Islet of Langerhans (tissue), 1 donor: ENCODE results near the gene RBM47.
"Not testable (repeated sequence)": the region's sequence is repeated elsewhere in the genome, so short reads cannot be mapped to it uniquely, and the experiment has no call there.

Experiments
- FAIRE-seq: peaks from one replicate; lab custom pipeline; 2011; peaks lifted over from hg19 to GRCh38; lab: Jason Lieb, UNC

The RBM47 gene

GRCh38 chr4:40562208-40562607 is 67.5 kb downstream of the RBM47 start:
- no peak for FAIRE-seq

GRCh38 chr4:40561543-40562177 is 68.0 kb downstream of the RBM47 start:
- FAIRE-seq = not testable (repeated sequence)

- FAIRE-seq = no peak
These were observed 69.8 kb downstream of the RBM47 start for GRCh38 chr4:40559585-40560465.

DNA sequence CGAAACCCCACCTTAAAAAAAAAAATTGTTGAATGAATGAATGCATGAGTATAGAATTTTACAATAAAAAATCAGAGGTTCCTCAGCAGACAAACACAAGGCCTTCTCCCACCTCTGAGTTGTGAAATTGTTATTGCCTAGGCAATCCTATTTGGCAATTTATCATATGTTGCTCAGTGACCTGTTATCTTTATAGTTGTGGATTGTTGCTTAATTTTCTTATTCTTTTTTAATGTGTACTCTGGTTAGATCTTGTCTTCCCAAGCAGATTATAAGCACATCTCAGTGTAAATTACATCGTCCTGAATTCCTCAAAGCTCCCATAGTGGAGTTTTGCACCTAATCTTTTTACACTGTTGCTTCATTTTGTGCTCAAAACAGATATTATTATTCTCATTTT is 71.9 kb downstream of the RBM47 start:
- FAIRE-seq = no peak

- no peak for FAIRE-seq
These were observed 74.3 kb downstream of the RBM47 start for GRCh38 chr4:40555176-40555900.

DNA sequence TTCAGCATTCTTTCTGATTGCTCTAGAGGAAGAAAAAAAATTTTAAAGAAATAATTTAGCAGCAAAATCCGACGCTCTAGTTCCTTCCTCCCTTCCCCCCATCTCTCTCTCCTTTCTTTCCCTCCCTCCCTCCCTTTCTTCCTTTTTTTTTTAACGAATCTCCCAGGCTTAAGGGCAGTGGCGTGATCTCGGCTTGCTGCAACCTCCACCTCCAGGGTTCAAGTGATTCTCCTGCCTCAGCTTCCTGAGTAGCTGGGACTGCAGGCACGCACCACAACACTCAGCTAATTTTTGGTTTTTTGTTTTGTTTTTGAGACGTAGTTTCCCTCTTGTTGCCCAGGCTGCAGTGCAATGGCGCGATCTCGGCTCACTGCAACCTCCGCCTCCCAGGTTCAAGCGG is 75.0 kb downstream of the RBM47 start:
- FAIRE-seq = not testable (repeated sequence)

GRCh38 chr4:40553995-40554394 is 75.7 kb downstream of the RBM47 start:
- FAIRE-seq = no peak

DNA sequence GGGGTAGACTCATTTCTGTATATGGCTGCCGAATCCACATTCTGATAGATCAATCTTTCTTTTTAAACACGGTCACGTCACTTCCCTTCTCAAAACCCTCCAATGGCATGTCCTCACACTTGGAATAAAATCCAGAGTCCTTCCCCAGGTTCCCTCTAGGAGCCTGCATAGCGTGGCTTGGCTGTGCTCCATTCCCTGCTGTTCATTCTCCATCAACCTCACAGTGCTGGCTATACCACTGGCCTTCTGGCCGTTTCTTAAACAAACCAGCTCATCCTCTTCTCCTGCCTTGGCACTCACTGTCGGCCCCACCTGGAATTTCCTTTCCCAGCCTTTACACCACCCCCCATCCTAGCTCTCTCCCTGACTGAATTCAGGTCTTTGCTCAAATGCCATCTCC is 77.1 kb downstream of the RBM47 start:
- no peak for FAIRE-seq

DNA sequence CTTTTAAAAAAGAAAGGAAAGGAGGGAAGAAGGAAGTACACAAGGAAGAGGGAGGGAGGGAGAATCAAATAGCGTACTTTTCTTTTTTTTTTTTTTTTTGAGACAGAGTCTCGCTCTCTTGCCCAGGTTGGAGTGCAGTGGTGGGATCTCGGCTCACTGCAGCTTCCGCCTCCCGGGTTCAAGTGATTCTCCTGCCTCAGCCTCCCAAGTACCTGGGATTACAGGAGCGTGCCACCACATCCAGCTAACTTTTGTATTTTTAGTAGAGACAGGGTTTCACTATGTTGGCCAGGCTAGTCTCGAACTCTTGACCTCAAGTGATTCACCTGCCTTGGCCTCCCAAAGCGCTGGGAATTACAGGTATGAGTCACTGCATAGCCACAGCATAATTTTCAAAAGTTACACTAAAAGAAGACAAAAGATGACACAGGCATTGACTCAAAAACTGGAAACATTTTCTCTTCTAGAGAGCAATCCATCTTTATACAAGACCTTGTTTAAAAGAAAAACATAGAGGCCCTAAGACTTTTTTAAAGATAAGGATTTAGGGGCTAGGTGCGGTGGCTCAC is 78.0 kb downstream of the RBM47 start:
- FAIRE-seq = not testable (repeated sequence)

GRCh38 chr4:40550948-40551462 is 78.7 kb downstream of the RBM47 start:
- FAIRE-seq = peak; percentile 95

GRCh38 chr4:40550196-40550595 is 79.5 kb downstream of the RBM47 start:
- FAIRE-seq = no peak

GRCh38 chr4:40548256-40548655 is 81.4 kb downstream of the RBM47 start:
- FAIRE-seq = no peak

DNA sequence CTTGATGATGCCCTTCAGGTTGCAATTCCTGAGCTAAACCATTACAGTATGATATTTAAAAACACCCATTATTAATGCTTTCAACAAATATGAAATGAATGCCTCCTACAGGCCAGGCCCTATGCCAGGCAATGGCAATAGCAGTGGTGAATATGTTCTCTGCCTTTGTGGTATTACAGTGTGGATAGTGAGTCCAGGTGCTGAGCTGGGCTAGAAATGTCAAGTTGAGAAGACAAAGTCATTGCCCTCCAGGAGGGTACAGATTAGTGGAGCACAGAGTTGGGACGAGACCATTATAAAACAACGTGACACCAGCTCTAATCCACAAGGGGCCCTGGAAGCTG is 81.9 kb downstream of the RBM47 start:
- FAIRE-seq = no peak

- FAIRE-seq = no peak
These were observed 82.5 kb downstream of the RBM47 start for GRCh38 chr4:40546969-40547788.

DNA sequence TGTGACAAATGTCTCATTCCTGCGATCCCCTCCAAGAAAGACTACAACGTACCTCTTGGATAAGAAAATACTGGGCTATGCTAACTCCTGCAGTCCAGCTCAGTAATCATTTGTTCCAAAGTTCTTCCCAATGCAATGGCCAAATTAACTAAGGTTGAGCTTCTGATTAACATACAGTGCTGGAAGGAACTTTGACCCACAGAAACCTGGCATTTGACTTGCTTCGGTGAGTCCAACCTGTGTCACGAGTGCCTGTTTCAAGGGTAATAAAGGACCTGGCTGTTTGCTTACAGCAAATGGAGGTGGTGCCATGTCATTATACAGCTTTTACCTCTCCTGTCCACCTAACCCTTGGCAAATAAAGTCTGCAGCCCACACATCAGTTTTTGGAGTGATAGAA is 83.2 kb downstream of the RBM47 start:
- peak; percentile 66 for FAIRE-seq

GRCh38 chr4:40545487-40545886 is 84.2 kb downstream of the RBM47 start:
- not testable (repeated sequence) for FAIRE-seq

DNA sequence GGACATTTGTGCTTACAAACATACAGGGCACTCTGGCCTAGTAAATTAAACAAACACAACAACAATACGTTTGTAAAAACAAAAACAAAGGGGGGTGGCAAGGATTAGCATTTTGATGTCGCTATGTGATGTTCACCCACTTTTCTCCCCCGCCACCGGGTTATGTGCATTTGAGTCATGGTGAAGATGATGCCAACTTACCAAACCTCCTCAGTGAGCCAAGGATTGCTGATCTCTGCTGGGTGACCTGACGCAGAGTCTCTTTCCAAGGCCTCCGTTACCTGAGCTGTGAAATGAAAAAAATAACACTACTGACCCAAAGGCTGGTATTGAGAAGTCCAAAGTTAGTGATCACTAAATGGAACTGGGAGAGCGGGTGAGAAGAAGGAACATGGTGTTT is 85.4 kb downstream of the RBM47 start:
- no peak for FAIRE-seq

DNA sequence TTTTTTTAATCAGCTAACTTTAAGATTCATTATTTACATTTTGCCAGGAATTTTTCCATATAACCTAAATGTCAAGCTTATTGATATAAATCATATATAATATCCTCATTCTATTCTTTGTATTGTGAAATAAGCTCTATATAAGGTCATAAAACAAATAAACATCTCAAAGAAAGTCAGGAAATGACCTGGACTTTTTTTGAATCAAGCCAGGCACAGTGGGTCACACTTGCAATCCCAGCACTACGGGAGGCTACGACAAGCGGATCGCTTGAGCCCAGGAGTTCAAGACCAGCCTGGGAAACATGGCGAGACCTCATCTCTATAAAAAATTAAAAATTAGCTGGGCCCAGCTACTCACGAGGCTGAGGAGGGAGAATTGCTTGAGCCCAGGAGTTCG is 88.9 kb downstream of the RBM47 start:
- no peak for FAIRE-seq

DNA sequence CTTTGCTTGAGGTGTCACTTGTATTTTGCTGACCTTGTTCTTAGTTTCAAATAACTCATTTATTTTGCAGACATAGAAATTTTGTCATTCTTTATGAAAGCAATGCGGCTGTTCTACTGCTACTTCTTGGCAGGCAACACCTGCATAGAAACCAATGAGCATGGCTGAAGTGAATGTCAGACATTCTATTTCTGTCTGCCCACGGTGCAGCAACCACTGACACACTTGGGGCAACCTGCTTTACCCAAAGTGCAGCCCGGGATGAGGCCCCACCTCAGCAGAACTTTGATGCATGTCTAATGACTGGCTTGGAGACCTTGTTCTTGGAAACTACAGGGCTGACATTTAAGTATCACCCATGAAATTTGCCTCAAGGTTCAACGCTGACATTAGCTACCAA is 93.6 kb downstream of the RBM47 start:
- no peak for FAIRE-seq

DNA sequence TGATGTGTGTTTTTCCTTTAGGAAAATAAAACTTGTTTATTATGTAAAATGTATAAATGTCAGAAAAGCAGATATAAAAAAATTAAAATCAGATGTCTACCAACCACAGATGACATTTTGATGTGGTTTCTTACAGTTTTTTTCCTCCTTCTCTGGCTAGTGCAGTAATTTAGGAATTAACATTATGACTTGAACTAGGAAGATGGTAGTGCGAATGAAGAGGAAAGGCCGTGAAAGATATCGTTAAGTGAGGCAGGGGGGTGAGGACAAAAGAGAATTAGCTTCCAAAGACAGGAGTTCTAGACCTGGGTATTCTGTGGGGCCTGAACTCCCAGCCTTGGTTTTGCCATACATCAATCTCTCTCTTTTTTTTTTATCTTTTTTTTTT is 98.0 kb downstream of the RBM47 start:
- peak; percentile 76 for FAIRE-seq

GRCh38 chr4:40530961-40531635 is 98.6 kb downstream of the RBM47 start:
- no peak for FAIRE-seq
